Endothelial cell of umbilical vein (primary cell): ENCODE data around the gene PZP. TPM values are rescaled to one million over a fixed set of nuclear protein-coding genes. Genes with fewer than 3 reads are reported as not detected.
A peak's percentile ranks its signal among the peaks of the same experiment; 100 is the strongest.

Source experiments
- BruUV-seq: library from RNA; stranded (reverse); fragments of 400-500 nt; replicated peaks from 2 replicates; lab custom pipeline; 2021; lab: Mats Ljungman, UMichigan
- CTCF ChIA-PET: fragments of 300-600, 350-600 bp; sonication (Branson Sonifier 250); formaldehyde crosslinking; loops from one replicate; lab custom pipeline; 2021; ENCODE audit warnings: antibody characterized with exemption, inconsistent platforms; lab: Charles Lee
- POLR2A ChIA-PET: fragments of 300-600, 350-600 bp; sonication (Branson Sonifier 250); formaldehyde crosslinking; loops from one replicate; lab custom pipeline; 2021; ENCODE audit warnings: antibody characterized with exemption, inconsistent platforms; lab: Charles Lee
- DNase-seq: peaks from one replicate; pipeline ENCODE4 v3.0.0-alpha.2; 2011; ENCODE audit warnings: low read depth, low spot score
- FAIRE-seq: peaks from 2 replicates; lab custom pipeline; 2011; peaks lifted over from hg19 to GRCh38; lab: Jason Lieb, UNC
- H2AFZ ChIP-seq: 2 replicates; pipeline ENCODE4 v1.6.0; 2012; ENCODE audit warnings: low read depth, low read length, control low read depth, inconsistent platforms
- H3K27ac ChIP-seq: 2 replicates; pipeline ENCODE4 v1.5.1; 2011; ENCODE audit warnings: low read depth, mild to moderate bottlenecking, control low read depth, low read length, moderate library complexity; ENCODE audit not compliant: insufficient read depth
- H3K27me3 ChIP-seq, 2 experiments: 2 replicates each; pipeline versions ENCODE4 v1.6.0 to v1.6.1; 2011; ENCODE audit warnings: low read length in 2 of 2, mixed read lengths in 1 of 2; ENCODE audit not compliant: control insufficient read depth in 2 of 2, insufficient read depth in 2 of 2
- H3K36me3 ChIP-seq, 2 experiments: 2 replicates in 1 of 2; 3 replicates in 1 of 2; pipeline ENCODE4 v1.5.1; 2011; ENCODE audit warnings: low read length in 2 of 2, mild to moderate bottlenecking in 1 of 2, moderate library complexity in 1 of 2; ENCODE audit not compliant: control insufficient read depth in 2 of 2, insufficient read depth in 2 of 2; ENCODE audit errors: extremely low read depth in 1 of 2
- H3K4me1 ChIP-seq: 3 replicates; pipeline ENCODE4 v1.5.1; 2011; ENCODE audit warnings: mild to moderate bottlenecking, low read length; ENCODE audit not compliant: control insufficient read depth, insufficient read depth; ENCODE audit errors: extremely low read depth
- H3K4me2 ChIP-seq: 2 replicates; pipeline ENCODE4 v1.6.1; 2011; ENCODE audit warnings: low read length, control low read depth, mixed read lengths; ENCODE audit not compliant: insufficient read depth
- H3K4me3 ChIP-seq, 3 experiments: fragments of 200-600 bp in 1 of 3; sonication (generic), shearing (Covaris generic) in 1 of 3; replicated peaks in 1 of 3; 2 replicates each; pipeline ENCODE4 v1.5.1; 2011 to 2016; ENCODE audit warnings: control low read depth in 3 of 3, low read length in 3 of 3, mild to moderate bottlenecking in 2 of 3, inconsistent platforms in 1 of 3, low read depth in 1 of 3, moderate library complexity in 1 of 3; ENCODE audit not compliant: insufficient read depth in 1 of 3
- H3K79me2 ChIP-seq: 2 replicates; pipeline ENCODE4 v1.6.0; 2012; ENCODE audit warnings: low read length, inconsistent platforms; ENCODE audit not compliant: control insufficient read depth, insufficient read depth
- H3K9ac ChIP-seq: replicated peaks from 2 replicates; pipeline ENCODE3; 2011; ENCODE audit warnings: low read length, control low read depth; ENCODE audit not compliant: insufficient read depth; ENCODE audit errors: extremely low read depth
- H3K9me1 ChIP-seq: replicated peaks from 3 replicates; pipeline ENCODE4 v1.6.0; 2011; ENCODE audit warnings: mild to moderate bottlenecking, low read length; ENCODE audit not compliant: control insufficient read depth, insufficient read depth; ENCODE audit errors: extremely low read depth
- H3K9me3 ChIP-seq: replicated peaks from 2 replicates; pipeline ENCODE4 v1.5.1; 2012; ENCODE audit warnings: low read length, inconsistent platforms; ENCODE audit not compliant: control insufficient read depth, insufficient read depth
- H4K20me1 ChIP-seq: replicated peaks from 2 replicates; pipeline ENCODE3; 2011; ENCODE audit warnings: mild to moderate bottlenecking, low read length; ENCODE audit not compliant: control insufficient read depth, insufficient read depth; ENCODE audit errors: extremely low read depth
- CTCF ChIP-seq, 2 donors: IDR thresholded peaks; 1 replicate in 1 of 2; 2 replicates in 1 of 2; pipeline ENCODE4 v1.5.1; 2011; ENCODE audit warnings: low read length in 2 of 2, mild to moderate bottlenecking in 2 of 2, moderate library complexity in 2 of 2, control low read depth in 1 of 2, inconsistent platforms in 1 of 2, low read depth in 1 of 2; ENCODE audit not compliant: insufficient read depth in 1 of 2; ENCODE audit errors: extremely low read depth in 1 of 2
- EZH2 ChIP-seq: IDR thresholded peaks from 2 replicates; pipeline ENCODE4 v1.6.1; 2012; ENCODE audit warnings: borderline replicate concordance, low read depth, mild to moderate bottlenecking, moderate library complexity, low read length, inconsistent platforms; ENCODE audit not compliant: severe bottlenecking
- FOS ChIP-seq: IDR thresholded peaks from 2 replicates; pipeline ENCODE4 v1.6.1; 2011; ENCODE audit warnings: mild to moderate bottlenecking, low read length, moderate library complexity, borderline replicate concordance; ENCODE audit not compliant: insufficient read depth
- GATA2 ChIP-seq: IDR thresholded peaks from 2 replicates; pipeline ENCODE4 v1.7.0; 2011; ENCODE audit warnings: low read depth, mild to moderate bottlenecking, moderate library complexity, mixed read lengths, low read length; ENCODE audit not compliant: insufficient read length, insufficient read depth
- JUN ChIP-seq: IDR thresholded peaks from 2 replicates; pipeline ENCODE4 v1.6.1; 2011; ENCODE audit warnings: borderline replicate concordance, low read depth; ENCODE audit not compliant: insufficient read length, insufficient read depth
- MAX ChIP-seq: IDR thresholded peaks from 2 replicates; pipeline ENCODE4 v1.6.1; 2011; ENCODE audit not compliant: insufficient read depth, insufficient read length
- MYC ChIP-seq: IDR thresholded peaks from one replicate; pipeline ENCODE4 v1.6.1; 2011; ENCODE audit warnings: mild to moderate bottlenecking, low read depth, low read length
- POLR2A ChIP-seq: IDR thresholded peaks from 2 replicates; pipeline ENCODE4 v1.6.1; 2012; ENCODE audit warnings: low read depth, mild to moderate bottlenecking, control low read depth, low read length
- POLR2AphosphoS5 ChIP-seq: IDR thresholded peaks from 2 replicates; pipeline ENCODE4 v1.6.1; 2012; ENCODE audit warnings: low read depth, mild to moderate bottlenecking, control low read depth, low read length, moderate library complexity; ENCODE audit not compliant: insufficient read depth
- dilution Hi-C: fragments of 300-500 bp; cut with MboI; formaldehyde crosslinking; loops from one replicate; pipeline ENCODE4 v1.15.0; 2019; ENCODE audit warnings: low sequenced_read_pairs; ENCODE audit not compliant: extremely low pct_ligation_motif_present
- intact Hi-C: fragments of 100-400 bp; cut with micrococcal nuclease; formaldehyde crosslinking; loops from one replicate; pipeline ENCODE4 v1.10.0; 2022
- polyA plus RNA-seq, 4 experiments: library from polyadenylated mRNA; depleted of rRNA in 3 of 4; stranded (reverse) in 3 of 4; unstranded in 1 of 4; fragments of >200 nt; gene quantifications; 2 replicates each; pipeline versions ENCODE4 v1.2.1 to v1.2.3, GENCODE V29; 2011 to 2012; ENCODE audit warnings: missing spikeins in 1 of 4
- total RNA-seq: library from RNA; stranded (reverse); gene quantifications from 2 replicates; pipeline ENCODE4 v1.2.3, GENCODE V29; 2021

The PZP gene
- total and polyA plus RNA-seq, 2 donors (not counting 3 experiments of a cell fraction or from before 2014, with no cell fraction given): 0.73 to 0.84 TPM

GRCh38 chr12:9123781-9124382 lies 84.3 kb downstream of the PZP start:
- Histone ChIP-seq H3K9me1 (no peaks in the 10 kb centered on the region), H3K9me3 (no peaks in the 10 kb centered on the region), H3K79me2 (no peaks in the 10 kb centered on the region), H2AFZ (no peak overlapping the region), H3K27me3 (no peaks in the 10 kb centered on the region), H4K20me1 (no peaks in the 10 kb centered on the region), H3K27ac (no peak overlapping the region), H3K4me2 (no peak overlapping the region), H3K4me1 (peaks cover 4% of the 10 kb centered on the region), H3K4me3 (no peak overlapping the region), H3K9ac (no peak overlapping the region), H3K36me3 (no peaks in the 10 kb centered on the region)
- intact Hi-C loops: no loop called here
- ChIA-PET CTCF (interaction anchor here (1.8 kb wide), 1 partner anchor 13 kb away, joined by 3 read pairs; no protein-coding TSS in a partner anchor), POLR2A (no interaction called here)
- no TSS peak for BruUV-seq
- FAIRE-seq: no peak
- dilution Hi-C loops: no loop called here
- DNase-seq: peak; percentile 5
- TF ChIP-seq GATA2: no peak
- no peak for TF ChIP-seq POLR2A
- TF ChIP-seq MYC: no peak
- TF ChIP-seq POLR2AphosphoS5: no peak
- TF ChIP-seq MAX: no peak
- TF ChIP-seq JUN: no peak
- no peak for TF ChIP-seq FOS
- TF ChIP-seq CTCF (IDR thresholded peaks at IDR 0.05; ENCODE audit: extremely low read depth in 1 of 2, insufficient read depth in 1 of 2, low read depth in 1 of 2, low read length in 2 of 2): no peak
- TF ChIP-seq EZH2: no peak
